G401.6 (cell line): ENCODE results near the gene FOXJ2.
"Not testable (repeated sequence)": the region's sequence is repeated elsewhere in the genome, so short reads cannot be mapped to it uniquely, and the experiment has no call there.

Experiments used
- FAIRE-seq: peaks from 2 replicates; lab custom pipeline; 2012; peaks lifted over from hg19 to GRCh38; lab: Jason Lieb, UNC

FOXJ2 gene

GRCh38 chr12:8030189-8030588 is 2.3 kb upstream of the FOXJ2 start:
- no peak for FAIRE-seq

- not testable (repeated sequence) for FAIRE-seq
These were observed 1.5 kb upstream of the FOXJ2 start for GRCh38 chr12:8031017-8031416.

DNA sequence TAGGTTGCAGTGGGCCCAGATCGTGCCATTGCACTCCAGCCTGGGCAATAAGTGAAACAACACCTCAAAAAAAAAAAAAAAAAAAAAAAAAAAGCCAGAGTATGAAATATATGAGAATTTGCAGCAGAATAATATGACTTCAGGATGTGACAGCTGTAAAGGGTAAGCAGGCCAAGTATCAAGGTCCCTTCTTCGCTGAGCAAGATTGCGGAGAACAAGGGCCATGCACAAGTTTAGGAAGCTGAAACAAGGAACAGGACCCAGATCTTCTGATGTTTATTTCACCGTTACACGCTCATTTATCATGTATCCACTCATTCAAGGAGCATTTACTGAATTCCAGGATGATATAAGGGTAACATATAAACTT is 659 bp upstream of the FOXJ2 start:
- FAIRE-seq = no peak

GRCh38 chr12:8033153-8034044 is 883 bp downstream of the FOXJ2 start:
- no peak for FAIRE-seq

DNA sequence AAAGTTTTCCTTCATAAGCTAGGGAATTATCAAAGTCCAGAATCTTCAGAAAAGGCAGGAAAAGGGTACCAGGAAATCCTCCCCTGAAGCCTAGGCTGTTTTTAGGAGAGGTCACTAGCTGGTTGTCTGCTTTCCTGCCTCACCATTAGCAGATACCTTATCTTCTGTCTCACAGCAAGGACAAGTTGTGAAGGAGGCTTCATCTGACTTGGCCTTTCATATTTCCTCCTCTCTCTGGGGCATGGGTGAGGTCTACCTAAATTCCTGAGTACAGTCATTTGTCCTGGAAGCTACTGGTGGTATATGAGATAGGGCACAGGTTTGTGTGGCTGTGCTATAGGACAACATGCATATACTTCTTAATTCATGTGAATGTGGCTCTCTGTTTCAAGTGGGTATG is 2.3 kb downstream of the FOXJ2 start:
- FAIRE-seq = no peak

DNA sequence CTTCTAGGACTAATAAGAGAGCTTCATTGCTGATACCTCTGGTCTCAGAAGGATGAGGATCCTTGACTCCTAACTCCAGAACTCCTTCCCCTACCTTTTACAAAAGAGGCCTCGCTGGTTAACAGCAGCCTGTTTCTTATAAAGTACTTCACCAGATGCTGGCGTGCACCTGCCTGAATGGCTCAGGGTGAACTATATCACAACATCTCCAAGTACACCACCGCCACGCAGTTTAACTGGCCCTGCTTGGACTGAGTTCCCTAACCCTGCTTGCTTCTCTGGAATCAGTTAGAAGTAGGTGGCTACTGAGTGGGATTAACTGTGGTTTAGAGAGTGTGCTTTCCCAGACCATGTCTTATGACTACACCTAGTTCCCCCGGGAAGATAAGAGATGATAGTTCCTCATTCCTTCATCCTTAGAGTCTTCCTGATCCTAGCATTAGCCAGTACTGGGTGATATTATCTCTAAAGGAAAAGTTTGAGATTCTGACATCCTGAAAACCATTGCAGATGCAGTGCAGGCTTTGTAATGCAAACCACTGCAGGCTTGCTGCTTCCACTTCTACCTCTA is 3.0 kb downstream of the FOXJ2 start:
- FAIRE-seq = no peak

- no peak for FAIRE-seq
These were observed 3.8 kb downstream of the FOXJ2 start for GRCh38 chr12:8036346-8036745.

DNA sequence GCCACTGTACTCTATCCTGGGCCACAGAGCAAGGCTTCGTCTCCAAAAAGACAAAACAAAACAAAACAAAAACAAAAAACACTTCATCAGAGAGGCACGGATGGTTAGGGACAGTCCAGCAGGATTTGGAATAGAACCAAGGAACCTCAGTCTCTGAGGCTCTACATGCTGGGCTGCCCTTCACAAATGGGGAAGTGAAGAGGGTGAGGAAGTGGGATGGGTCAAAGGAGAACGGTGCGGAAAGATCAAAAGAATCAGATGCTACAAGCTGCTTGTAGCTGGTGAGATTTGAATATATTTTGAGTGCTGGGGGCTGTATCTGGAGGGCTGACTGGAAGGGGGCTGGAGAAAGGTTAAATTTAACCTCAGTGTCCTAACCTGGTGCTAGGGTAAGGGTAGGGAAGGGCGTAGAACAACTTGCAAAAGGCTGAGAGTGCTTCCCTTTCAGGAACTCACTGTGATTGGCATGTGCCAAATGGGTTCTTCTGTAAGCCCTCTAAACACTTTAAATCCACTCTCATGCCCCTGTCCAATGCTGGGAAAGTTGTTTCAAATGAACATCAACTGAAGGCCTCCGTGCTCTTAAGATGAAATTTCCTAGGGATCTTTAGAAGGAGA is 4.6 kb downstream of the FOXJ2 start:
- FAIRE-seq = no peak

GRCh38 chr12:8037947-8038346 is 5.4 kb downstream of the FOXJ2 start:
- no peak for FAIRE-seq

- no peak for FAIRE-seq
These were observed 6.2 kb downstream of the FOXJ2 start for GRCh38 chr12:8038659-8039114.

DNA sequence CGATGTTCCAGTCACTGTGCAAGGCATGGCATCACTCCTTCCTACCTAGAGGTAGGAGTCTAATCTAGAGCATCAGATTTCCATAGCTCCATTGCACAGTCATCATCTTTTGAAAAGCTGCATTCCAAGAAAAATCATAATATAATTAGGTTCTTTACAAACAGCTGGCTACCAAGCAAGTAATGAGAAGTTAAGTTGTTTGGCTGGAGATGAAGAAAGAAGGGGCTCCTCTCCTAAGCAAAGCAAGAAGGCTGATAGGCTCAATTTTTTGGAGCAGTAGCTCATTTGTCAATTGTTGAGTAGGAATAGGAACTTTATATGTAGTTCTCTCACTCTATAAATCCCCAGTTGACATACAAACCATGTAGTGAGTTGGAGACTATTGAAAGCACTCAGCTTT is 8.3 kb downstream of the FOXJ2 start:
- FAIRE-seq = no peak

DNA sequence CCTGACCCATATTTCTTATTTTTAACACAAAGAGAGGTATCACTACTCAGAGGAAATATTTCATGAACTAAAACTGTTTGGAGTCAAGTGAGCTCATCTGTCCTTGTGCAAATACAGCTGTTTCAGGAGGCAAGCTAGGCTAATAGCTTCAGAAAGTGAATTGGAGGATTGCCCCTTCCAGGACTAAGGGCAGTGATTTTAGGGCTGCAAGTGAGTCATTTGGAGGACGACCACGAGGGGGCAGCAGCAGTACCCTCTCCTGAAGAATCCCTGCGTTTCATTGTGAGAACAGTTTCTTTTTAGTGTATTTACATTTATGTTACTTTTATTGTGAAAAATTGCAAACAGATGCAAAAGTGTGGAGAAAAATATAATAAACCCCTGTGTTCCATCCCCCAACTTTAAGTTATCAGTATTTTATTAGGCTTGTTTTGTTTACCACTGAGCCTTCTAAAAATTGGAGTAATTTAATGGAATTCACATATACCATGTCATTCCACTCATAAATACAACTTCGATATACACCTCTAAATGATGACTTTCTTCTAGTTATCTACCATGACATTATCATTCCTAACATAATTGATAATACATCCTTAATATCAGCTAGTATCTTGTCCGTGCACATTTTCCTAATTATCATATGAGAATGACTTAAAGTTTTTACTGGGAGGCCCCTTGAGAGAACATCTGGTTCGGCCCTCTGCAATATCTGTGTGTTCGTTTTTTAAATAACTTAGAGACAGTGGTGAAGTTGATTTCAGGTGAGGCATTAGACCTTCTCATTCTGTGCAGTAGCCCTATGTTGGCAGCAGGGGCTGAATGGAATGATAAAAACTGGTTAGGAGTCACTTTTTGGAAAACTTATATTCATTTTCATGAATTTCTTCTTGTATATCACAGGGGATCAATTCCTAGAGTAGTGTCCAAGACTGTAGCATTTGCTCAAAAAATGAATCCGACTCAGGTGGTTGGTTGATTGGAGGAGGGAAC is 13.7 kb downstream of the FOXJ2 start:
- FAIRE-seq = peak; percentile 93

- no peak for FAIRE-seq
These were observed 15.3 kb downstream of the FOXJ2 start for GRCh38 chr12:8047842-8048241.

DNA sequence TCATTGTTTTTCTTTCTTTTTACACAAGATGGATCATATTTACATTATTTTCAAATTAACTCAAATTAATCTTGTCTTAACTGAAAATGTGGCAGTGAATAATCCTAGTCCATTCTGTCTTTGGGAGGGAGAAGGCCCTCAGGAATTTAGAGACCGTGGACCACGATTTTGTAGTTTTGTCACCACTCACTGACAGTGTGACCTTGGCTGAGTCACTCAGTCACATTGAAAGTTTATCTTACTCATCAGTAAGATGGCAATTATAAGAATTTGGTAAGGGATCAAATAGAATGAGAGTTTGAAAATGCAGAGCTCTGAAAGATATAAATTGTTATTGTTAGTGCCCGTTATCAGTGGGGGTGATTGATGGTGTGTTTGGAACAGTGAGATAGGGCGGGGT is 16.4 kb downstream of the FOXJ2 start:
- FAIRE-seq = no peak

DNA sequence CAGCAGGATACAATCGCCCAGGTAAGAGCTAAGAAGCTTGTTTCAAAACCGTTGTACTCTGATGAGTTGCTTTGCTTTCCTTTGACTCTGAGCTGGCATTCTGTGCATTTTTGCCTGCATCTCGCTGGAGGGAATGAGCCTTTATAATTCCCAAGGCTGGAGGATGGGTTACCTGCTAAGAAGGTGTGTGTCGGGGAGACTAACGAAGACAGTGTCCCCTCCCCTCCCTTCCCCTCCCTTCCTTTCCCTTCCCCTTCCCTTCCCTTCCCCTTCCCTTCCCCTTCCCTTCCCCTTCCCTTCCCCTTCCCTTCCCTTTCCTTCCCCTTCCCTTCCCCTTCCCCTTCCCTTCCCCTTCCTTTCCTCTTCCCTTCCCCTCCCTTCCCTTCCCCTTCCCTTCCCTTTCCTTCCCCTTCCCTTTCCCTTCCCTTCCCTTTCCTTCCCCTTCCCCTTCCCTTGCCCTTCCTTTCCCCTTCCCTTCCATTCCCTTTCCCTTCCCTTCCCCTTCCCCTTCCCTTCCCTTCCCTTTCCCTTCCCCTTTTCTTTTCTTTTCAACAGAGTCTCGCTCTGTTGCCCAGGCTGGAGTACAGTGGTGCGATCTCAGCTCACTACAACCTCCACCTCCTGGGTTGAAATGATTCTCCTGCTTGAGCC is 18.2 kb downstream of the FOXJ2 start:
- FAIRE-seq = no peak

DNA sequence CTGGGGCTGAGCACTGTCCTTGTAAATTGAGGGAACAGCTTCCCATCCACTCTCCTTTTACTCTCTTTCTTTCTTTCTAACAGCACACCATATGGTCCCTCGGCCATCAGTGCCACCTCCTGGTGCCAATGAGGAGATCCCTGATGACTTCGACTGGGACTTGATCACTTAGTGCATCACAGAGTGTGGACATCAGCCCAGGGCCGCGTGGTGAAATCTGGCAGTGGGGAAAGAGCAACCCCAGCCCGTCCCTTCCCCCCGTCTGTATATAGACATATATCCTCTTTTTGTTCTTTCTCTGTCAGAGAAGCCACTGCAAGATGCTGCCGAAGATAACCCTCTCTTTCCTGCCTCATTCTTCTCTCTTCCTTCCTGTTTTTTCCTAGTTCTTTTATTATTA is 20.2 kb downstream of the FOXJ2 start:
- FAIRE-seq = no peak

- no peak for FAIRE-seq
These were observed 22.3 kb downstream of the FOXJ2 start for GRCh38 chr12:8054816-8055215.

GRCh38 chr12:8057306-8057705 is 24.8 kb downstream of the FOXJ2 start:
- no peak for FAIRE-seq

- no peak for FAIRE-seq
These were observed 25.3 kb downstream of the FOXJ2 start for GRCh38 chr12:8057839-8058238.

GRCh38 chr12:8058506-8058905 is 26.0 kb downstream of the FOXJ2 start:
- FAIRE-seq = no peak

- no peak for FAIRE-seq
These were observed 31.6 kb downstream of the FOXJ2 start for GRCh38 chr12:8064131-8064530.
